ENCODE data around the gene UBR4. TPM values are rescaled to one million over a fixed set of nuclear protein-coding genes. Genes with fewer than 3 reads are reported as not detected.
"Not testable (repeated sequence)": the region's sequence is repeated elsewhere in the genome, so short reads cannot be mapped to it uniquely, and the experiment has no call there.

The UBR4 gene
- total RNA-seq: 100 to 1,000 TPM; 108 to 159 (median 128) TPM
- long read RNA-seq, donor 1, partial matches to known transcripts: 24 of 37 reads
- long read RNA-seq, donor 1, other reads (novel, unspliced or antisense): 9 of 37 reads
- long read RNA-seq, donor 2, partial matches to known transcripts: 1 of 2 reads
- long read RNA-seq, donor 2, other reads (novel, unspliced or antisense): 0 of 2 reads

- H3K36me3 ChIP-seq (ENCODE audit: low read depth): no peaks in the 10 kb centered on the region
- no peaks in the 10 kb centered on the region for H3K9me3 ChIP-seq
- DNase-seq (peak; percentile 97 to 99 (median 97)), ATAC-seq (peak; percentile 96)
- peaks cover 42% of the 10 kb centered on the region for H3K4me1 ChIP-seq (ENCODE audit: low read depth)
- peak within 1 kb of the TSS; percentile 75 for H3K4me3 ChIP-seq
- intact Hi-C loops (cut with DNase I, micrococcal nuclease): no loop called here
- TF ChIP-seq CTCF (IDR thresholded peaks at IDR 0.05): peak; percentile 4
These were observed at the start of gene UBR4 for GRCh38 chr1:19209990-19210771. UBR4 (minus strand) TSS chr1:19210266; CDS start chr1:19210248, 18 bp downstream.

- Histone ChIP-seq H3K36me3 (ENCODE audit: low read depth) (peaks cover 4% of the 10 kb centered on the region), H3K4me3 (no peak overlapping the region), H3K9me3 (no peaks in the 10 kb centered on the region), H3K4me1 (ENCODE audit: low read depth) (peaks cover 11% of the 10 kb centered on the region)
- ATAC-seq (no peak), DNase-seq (no peak)
- no peak for TF ChIP-seq CTCF (IDR thresholded peaks at IDR 0.05)
- intact Hi-C loops (cut with DNase I, micrococcal nuclease): no loop called here
These were observed 48.3 kb upstream of the UBR4 start for GRCh38 chr1:19258353-19258752.

GRCh38 chr1:19257178-19257914, 47.3 kb upstream of the UBR4 start:
- DNase-seq (no peak), ATAC-seq (no peak)
- H3K4me3 ChIP-seq: no peak overlapping the region
- no peaks in the 10 kb centered on the region for H3K9me3 ChIP-seq
- H3K4me1 ChIP-seq (ENCODE audit: low read depth): peaks cover 21% of the 10 kb centered on the region
- no peak for TF ChIP-seq CTCF (IDR thresholded peaks at IDR 0.05)
- intact Hi-C loops (cut with DNase I, micrococcal nuclease): no loop called here
- peaks cover 4% of the 10 kb centered on the region for H3K36me3 ChIP-seq (ENCODE audit: low read depth)

- H3K4me3 ChIP-seq; intact Hi-C loops (cut with DNase I, micrococcal nuclease); ATAC-seq; H3K36me3 ChIP-seq (ENCODE audit: low read depth); DNase-seq; H3K9me3 ChIP-seq: not testable (repeated sequence)
- H3K4me1 ChIP-seq (ENCODE audit: low read depth): peaks cover 24% of the 10 kb centered on the region
These were observed 46.2 kb upstream of the UBR4 start for GRCh38 chr1:19256301-19256700.

- peaks cover 27% of the 10 kb centered on the region for H3K4me1 ChIP-seq (ENCODE audit: low read depth)
- H3K9me3 ChIP-seq: no peaks in the 10 kb centered on the region
- DNase-seq (no peak), ATAC-seq (no peak)
- intact Hi-C loops (cut with DNase I, micrococcal nuclease): no loop called here
- peaks cover 4% of the 10 kb centered on the region for H3K36me3 ChIP-seq (ENCODE audit: low read depth)
- no peak overlapping the region for H3K4me3 ChIP-seq
- TF ChIP-seq CTCF (IDR thresholded peaks at IDR 0.05): no peak
These were observed 45.2 kb upstream of the UBR4 start for GRCh38 chr1:19255288-19255687.

- no peaks in the 10 kb centered on the region for H3K9me3 ChIP-seq
- DNase-seq: no peak
- peaks cover 4% of the 10 kb centered on the region for H3K36me3 ChIP-seq (ENCODE audit: low read depth)
- no peak for TF ChIP-seq CTCF (IDR thresholded peaks at IDR 0.05)
- peaks cover 24% of the 10 kb centered on the region for H3K4me1 ChIP-seq (ENCODE audit: low read depth)
- H3K4me3 ChIP-seq: no peak overlapping the region
- ATAC-seq: no peak
- intact Hi-C loops (cut with DNase I, micrococcal nuclease): no loop called here
These were observed 44.4 kb upstream of the UBR4 start for GRCh38 chr1:19254416-19254815.
